HuH-7.5 (cell line): ENCODE data around the gene ABCB11.
"Not testable (repeated sequence)": the region's sequence is repeated elsewhere in the genome, so short reads cannot be mapped to it uniquely, and the experiment has no call there.

Experiments used
- DNase-seq: peaks from one replicate; pipeline ENCODE4 v3.0.0; 2011; ENCODE audit warnings: low spot score

The ABCB11 gene

DNA sequence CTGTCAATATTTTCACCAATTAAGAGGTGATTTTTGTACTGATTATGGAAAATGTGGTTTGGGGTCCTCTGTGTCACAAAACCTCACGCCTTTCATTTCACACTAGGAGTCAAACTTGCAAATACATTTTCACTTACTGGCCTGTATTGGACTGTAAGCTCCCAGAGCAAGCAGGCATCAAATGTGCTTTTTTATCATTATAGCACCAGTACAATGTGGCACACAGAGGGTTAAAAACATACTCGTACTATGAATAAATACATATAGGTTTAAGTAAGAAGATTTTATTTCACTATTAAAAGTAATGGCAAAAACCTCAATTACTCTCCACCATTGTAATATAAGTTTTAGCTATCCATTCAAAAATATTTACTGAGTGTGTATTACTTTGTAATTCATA, 56.7 kb downstream of the ABCB11 start:
- no peak for DNase-seq

DNA sequence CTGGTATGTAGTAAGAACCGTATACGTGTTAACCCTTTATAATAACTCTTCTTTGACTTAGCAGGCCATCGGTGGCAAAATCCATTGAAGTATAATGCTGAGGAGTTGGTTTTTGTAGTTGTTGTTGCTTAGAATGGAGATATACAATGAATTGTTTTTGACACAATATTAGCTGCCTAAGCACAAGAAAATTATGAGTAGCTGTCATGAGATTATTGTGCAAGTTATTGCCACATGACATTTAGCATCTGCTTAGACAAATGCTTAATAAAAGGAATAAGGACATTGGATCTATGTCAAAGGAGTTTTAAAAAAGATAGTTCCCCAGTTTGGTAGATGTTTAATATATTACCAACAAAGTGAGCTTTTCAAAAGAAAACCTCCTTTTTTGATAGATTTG, 59.9 kb downstream of the ABCB11 start:
- DNase-seq = no peak

DNA sequence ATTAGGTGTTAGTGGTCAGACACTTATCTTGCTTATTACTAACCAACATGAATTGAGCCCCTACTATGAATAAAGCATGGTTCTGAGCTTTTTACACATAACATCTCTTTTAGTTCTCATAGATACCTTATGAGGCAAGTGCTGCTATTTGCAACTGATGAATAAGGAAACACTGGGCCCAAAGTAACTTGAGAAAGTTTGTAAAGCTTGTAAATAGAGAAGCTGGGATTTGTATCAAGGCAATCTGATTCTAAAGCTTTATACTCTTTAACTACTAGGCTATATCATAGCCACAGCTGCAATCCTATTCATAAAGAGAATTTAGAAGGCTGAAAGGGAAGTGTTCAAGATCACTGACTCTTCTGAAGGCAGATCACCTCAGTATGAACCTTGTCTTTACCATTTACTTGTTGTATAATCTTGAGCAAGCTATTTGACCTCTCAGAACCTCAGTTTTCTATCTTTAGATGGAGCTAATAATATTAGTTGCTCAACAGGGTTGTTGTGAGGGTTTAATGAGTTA, 60.4 kb downstream of the ABCB11 start:
- no peak for DNase-seq

DNA sequence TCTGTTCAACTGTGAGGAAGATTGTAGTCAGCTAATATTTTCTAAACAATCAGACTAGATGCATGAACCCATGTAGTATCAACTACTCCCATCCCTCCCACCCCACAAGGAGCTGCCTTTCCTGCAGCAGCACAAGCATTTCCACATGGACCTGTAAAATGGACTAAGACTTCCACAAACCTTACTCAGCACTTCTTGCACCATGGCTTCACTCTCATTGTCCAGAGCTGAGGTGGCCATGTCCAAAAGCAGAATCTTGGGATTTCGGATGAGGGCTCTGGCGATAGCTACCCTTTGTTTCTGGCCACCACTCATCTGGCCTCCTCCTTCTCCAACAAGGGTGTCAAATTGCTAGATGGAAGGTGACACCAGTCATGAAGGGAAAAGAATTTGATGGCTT, 61.3 kb downstream of the ABCB11 start:
- no peak for DNase-seq

DNA sequence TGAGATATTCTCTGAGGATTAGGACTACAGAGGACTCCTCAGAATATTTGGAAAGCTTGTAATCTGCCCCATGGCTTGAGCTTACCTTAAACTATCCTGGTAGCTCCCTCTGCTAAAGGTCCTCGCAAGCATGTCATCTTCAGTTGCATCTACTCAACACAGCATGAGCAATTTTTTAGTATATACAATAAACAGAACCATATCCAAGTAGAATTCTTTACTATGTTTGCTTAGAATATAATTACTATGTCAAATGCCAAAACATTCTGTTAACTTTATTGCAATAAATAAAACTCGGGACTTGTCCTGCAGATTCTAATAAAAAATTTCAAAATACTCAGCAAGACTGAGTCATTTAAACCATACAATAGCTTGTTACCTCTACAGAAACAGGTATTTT, 62.8 kb downstream of the ABCB11 start:
- DNase-seq = no peak

DNA sequence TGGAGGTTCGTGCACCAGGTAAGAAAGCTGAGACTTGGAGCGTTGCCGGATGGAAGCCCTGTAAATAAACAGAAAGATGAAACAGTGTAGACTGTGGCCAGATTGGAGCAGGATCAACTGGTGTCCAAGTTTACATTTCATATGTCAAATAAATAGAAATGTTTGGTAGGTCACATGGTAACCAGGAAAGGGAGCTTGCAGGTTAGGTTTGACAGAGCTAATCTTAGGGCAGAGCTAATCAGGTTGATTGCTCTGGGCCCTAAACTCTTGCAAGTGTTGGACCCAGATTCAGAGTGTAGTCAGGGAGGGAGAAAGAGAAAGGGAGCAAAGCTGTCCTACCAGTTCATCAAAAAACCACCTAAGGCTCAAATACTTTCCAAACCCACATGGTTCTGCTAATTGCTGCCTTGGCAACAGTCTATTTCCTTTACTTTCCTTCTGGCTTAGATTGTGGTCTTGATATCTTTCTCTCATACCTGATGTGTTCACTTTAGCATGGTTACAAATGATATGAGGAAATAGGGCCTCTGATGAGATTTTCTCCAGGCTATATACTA, 66.8 kb downstream of the ABCB11 start:
- DNase-seq = no peak

DNA sequence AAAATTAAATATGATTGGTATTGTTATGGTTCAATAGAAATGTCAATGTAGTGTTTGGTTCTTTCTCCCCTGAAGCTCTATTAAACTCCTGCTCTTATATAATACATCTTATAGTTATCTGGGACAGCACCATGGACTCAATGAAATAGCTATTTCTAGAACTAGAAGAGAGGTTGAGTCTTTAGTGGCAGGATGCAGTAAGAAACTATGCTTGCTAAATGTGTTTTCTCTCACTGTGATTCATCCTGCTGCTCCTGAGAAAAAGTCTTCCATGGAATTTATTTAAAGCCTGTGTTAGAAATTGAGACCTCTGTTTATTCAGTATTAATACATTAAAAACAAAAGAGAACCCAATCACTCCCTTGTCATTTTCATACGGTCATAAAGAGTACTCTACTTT, 68.5 kb downstream of the ABCB11 start:
- DNase-seq = no peak

DNA sequence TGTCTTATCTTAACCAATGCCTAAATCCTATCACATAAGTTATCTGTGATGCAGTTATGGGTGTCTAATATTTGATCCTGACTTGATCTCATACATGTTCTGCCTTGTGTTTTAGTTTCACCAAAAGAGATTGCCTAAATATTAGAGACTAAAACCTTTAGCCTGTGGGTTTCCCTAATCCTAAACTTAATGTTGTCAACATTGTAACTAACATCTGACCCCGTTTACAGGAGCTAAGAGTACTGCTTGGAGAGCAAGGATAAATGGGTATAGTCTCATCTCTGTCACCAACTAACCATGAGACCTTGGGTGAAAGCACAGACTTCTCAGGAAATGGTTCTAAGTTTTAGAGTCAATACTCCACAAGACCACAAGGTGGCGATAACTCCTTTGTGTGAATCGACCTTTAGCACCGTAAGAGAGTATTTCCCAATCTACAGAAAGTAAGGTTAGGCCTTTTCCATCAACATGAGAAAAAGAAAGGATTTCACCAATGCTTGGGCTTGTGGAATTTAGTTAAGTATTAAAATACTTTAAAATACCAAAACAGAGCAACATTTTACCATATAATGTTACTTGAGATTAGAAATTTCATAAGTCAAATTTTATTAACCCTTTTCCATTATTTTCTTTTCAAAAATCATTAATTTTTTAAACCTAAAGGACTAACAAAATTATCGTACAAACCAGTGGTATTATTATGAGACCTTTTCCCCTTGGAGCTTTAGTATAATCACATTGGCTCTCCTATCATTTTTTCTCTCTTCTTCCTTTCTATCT, 69.5 kb downstream of the ABCB11 start:
- peak; percentile 12 for DNase-seq

DNA sequence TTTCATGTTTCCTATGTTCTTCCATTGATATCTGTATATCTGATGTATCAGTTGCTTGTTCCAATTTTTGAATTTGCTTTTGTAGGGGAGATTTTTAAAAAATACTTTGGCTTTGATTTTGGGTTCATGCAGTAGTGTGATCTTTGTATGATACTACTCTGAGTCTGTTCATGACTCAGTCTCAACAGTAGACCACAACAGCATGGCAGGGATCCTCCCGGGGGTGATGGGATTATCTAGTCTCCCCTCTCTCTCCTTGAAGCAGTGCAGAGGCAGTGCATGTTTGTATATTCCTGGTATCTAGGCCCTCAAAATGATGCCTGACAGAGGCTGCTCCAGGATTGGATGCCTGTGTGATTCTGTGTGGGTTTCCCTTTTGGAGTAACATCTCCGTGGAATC, 74.7 kb downstream of the ABCB11 start:
- no peak for DNase-seq

DNA sequence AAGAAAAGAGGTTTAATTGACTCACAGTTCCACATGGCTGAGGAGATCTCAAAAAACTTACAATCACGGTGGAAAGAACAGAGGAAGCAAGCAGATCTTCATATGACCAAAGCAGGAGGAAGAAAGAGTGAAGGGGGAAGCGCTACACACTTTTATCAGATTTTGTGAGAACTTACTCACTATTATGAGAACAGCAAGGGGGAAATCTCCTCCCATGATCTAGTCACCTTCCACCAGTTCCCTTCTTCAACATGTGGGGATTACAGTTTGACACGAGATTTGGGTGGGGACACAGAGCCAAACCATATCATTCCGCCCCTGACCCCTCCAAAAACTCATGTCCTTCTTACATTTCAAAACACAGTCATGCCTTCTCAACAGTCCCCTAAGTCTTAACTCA, 75.8 kb downstream of the ABCB11 start:
- DNase-seq = no peak

DNA sequence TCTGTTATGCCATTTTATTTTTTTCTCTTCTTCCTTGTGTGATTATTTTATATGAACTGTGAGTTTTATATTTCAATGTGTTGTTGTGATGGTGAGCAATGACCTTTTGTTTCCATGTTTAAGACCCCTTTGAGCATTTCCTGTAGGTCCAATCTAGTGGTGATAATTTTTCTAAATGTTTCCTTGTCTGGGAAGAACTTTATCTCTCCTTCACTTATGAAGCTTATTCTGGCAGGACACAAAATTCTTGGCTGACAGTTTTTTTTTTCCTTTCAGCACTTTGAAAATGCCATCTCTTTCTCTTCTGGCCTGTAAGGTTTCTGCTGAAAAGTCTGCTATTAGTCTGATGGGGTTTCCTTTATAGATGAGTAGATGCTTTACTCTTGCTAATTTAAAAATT, 76.9 kb downstream of the ABCB11 start:
- no peak for DNase-seq

DNA sequence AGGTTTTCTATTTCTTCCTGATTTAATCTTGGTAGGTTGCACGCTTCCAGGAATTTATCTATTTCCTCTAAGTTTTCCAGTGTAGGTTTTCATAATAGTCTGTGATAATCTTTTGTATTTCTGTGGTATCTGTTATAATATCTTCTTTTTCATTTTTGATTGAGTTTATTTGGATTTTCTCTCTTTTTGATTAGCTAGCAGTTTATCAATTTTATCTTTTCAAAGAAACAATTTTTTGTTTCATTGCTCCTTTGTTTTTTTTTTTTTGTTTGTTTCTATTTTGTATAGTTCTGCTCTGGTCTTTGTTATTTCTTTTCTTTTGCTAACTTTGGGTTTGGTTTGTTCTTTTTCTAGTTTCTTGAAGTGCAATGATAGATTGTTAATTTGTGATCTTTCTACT, 78.7 kb downstream of the ABCB11 start:
- DNase-seq = no peak

DNA sequence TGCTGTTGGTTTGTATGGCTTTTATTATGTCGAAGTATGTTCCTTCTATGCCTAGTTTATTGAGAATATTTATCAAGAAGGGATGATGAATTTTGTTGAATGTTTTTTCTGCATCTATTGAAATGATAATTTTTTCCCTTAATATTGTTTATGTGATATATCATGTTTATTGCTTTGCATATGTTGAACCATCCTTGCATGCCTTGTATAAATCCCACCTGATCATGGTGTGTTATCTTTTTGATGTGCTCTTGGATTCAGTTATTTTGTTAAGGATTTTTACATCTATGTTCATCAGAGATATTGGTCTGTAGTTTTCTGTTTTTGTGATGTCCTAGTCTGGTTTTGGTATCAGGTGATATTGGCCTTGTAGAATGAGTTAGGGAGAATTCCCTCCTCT, 79.3 kb downstream of the ABCB11 start:
- no peak for DNase-seq

DNA sequence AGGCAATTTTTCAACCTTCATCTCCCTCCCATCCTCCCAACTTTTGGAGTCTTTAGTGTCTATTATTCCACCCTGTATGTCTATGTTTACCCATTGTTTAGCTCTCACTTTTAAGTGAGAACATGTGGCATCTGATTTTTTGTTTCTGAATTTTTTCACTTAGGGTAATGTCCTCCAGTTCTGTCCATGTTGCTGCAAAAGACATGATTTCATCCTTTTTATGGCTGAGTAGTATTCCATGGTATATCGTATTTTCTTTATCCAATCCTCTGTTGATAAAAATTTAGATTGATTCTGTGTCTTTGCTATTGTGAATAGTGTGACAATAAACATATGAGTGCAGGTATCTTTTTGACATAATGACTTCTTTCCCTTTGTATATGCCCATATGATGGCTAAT, 81.8 kb downstream of the ABCB11 start:
- DNase-seq = no peak

DNA sequence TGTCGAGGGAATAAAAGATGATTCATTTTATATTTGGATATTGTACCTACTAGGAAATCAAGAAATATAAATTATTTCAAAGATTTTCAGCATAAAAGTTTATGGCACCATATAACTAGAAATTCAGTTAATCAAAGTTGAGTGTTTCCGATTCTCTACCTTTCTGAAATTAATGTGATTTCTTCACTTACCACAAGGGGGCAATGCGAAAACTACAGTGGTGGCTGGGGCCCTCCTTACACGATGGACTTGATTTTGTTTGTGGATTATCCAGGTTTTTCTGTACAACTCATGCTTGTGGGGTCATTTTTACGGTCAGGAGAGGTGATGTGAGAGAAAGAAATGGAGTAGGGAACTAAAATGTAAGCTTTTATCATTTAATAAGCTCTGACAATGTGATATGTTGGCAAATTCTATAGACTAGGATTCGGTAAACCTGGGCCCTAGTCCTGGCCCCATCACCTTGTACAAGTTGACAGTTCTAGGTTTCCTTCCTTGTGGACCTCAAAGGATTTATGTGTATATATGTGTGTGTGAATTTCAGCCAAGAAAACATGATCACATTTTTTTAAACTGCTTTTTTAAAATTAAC, 82.4 kb downstream of the ABCB11 start:
- DNase-seq = peak; percentile 13

DNA sequence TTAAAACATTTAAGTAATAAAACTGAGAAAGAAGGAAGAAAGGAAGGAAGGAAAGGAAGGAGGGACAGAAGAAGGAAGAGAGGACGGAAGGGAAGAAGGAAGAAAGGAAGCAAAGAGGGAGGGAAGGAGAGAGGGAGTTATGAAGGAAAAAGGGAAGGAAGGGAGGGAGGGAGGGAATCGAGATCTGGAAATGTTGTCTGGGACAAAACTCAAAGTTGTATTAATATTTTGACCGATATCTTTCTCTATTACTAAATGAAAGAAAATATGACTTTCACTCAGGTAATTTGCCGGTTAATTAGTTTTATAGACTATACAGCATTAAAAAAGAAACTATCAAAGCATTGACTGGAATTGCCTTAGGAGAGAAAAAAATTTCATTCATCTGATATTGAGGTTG, 85.6 kb downstream of the ABCB11 start:
- DNase-seq = no peak

DNA sequence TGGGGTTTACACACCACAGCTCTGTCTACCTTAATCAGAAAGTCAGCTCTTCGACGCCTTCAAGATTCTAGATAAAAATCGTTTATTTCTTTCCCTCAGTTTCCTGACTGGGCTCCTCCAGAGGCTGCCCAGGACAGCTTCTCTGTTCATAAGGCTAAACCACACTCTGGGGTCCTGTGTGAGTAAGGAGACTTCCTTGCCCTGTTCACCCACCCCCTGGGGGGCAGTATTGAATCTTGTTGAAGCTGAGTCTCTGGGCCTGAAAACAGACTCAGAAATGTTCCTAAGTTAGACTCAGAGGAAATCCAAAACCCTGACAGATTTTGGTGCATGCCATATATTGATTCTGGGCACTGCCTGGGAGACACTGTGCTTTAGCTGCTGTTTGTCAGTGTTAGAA, 87.1 kb downstream of the ABCB11 start:
- DNase-seq = no peak

DNA sequence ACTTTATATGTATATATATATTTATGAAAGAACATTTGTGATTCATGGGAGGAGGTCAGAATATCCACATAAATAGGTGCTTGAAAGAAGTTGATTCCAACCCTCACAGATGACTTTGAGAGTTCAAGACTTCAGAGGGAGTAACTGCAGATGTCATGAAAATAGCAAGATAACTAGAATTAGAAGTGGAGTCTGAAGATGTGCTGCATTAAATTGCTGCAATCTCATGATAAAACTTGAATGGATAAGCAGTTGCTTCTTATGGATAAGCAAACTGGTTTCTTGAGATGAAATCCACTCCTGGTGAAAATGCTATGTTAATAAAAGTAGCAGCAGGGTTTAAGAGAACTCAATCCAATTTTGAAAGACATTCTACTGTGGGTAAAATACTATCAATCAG, 89.8 kb downstream of the ABCB11 start:
- DNase-seq = no peak

DNA sequence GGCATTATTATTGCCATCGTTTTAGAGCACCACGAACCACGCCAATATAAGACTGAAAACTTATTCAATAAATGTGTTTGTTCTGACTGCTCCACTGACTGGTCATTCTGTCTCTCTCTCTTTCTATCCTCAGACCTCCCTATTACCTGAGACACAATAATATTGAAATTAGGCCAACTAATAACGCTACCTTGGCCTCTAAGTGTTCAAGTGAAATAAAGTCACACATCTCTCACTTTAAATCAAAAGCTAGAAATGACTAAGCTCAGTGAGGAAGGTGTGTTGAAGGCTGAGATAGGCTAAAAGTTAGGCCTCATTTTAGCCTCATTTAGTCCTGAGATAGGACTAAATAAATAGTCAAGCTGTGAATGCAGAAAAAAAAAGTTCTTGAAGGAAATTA, 91.2 kb downstream of the ABCB11 start:
- no peak for DNase-seq

DNA sequence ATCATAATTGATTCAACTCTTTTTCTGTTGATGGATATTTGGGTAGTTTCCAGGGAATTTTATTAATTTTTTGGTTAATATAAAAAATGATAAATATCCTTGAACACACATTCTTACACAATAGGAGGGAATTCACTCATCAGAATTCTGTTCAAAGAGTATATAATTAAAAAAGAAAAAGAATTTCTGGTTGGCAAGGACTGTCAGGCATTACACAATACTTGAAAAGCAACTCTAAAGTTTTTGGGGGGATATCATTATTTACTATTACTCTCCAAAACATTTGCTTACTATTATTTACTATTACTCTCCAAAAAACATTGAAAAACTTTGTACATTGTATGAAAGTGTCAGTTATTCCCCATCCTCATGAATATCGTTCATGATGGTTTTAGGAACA, 92.1 kb downstream of the ABCB11 start:
- no peak for DNase-seq

DNA sequence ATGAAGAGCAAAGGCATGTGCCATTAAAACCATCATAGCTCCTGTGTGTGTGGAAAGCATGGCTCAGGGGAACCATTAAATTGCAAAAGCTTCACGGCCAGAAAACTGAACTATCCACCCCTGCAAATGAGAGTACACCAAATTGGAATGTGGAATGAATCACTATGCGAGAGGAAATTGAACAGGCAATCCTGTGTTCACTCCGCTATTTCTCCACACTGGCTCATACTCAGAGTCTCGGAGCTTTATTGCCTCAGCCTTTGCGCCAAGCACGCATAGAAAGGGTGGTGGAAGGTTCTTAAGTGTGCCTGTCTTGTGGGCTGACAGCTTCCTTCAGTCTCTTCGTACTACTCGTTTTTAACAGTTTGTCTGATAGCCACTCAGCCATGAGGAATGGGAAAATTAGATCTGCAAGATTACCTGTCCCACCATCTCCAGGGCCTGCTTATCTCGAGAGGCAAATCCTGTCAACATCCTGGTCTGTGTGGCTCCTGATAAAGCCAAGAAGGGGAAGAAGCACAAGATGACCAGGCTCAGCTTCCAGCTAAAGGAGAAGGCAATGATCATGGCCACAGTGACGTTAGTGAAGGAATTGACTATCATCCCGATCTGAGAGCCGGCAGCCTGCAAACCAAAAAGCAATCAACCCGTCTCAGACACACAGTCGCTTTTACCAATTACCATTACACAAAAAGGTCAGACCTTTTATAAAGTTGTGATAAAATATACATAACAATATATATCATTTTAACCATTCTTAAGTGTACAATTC, 95.1 kb downstream of the ABCB11 start:
- no peak for DNase-seq

DNA sequence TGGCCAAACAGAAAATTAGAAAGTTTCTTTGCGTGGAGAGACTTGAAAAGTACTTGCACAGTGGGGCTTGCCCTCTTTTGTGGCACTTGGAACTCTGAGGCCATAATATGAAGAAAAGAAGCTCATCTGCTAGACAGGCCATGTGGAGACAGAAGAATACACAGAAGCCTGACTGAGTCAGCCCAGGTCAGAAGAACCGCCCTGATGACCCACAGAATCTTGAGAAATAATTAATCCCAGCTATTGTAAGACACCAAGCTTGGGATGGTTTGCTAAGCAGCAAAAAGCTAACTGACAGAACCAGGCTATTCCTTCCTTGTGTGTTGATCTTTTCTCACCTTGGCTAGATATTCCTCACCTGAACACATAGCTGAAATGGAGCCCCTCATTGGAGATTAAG, 96.3 kb downstream of the ABCB11 start:
- no peak for DNase-seq

DNA sequence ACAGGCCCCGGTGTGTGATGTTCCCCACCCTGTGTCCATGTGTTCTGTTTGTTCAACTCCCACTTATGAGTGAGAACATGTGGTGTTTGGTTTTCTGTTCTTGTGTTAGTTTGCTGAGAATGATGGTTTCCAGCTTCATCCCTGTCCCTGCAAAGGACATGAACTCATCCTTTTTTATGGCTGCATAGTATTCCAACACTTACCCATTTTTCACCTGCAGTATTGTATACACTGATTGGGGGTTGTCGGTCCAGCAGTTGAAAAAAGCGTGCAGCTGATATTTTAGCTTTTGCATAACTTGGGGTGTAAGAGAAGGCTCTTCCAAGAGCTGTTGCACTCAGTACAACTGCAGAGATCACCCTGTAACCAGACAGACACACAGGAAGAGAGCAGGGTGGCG, 99.0 kb downstream of the ABCB11 start:
- not testable (repeated sequence) for DNase-seq
